AG08395 (cell line): Measurements from ENCODE around the gene MACROD2.

Experiments used
- DNase-seq: peaks from one replicate; pipeline ENCODE4 v3.0.0; 2012; ENCODE audit warnings: mixed read lengths, low spot score

Gene MACROD2

DNA sequence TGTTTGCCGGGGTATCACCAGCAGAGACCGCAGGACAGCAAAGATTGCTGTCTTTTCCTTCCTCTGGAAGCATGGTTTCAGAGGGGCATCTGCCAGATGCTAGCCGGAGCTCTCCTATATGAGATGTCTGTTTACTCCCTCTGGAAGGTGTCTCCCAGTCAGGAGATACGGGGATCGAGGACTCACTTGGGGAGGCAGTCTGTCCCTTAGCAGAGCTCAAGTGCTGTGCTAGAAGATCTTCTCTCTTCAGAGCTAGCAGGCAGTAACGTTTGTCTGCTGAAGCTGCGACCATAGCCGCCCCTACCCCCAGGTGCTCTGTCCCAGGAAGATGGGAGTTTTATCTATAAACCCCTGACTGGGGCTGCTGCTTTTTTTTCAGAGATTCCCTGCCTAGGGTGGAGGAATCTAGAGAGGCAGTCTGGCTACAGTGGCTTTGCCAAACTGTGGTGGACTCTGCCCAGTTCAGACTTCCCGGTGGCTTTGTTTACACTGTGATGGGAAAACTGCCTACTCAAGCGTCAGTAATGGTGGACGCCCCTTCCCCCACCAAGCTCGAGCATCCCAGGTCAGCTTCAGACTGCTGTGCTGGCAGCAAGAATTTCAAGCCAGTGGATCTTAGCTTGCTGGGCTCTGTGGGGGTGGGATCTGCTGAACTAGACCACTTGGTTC lies 475.0 kb downstream of the MACROD2 start:
- no peak for DNase-seq

DNA sequence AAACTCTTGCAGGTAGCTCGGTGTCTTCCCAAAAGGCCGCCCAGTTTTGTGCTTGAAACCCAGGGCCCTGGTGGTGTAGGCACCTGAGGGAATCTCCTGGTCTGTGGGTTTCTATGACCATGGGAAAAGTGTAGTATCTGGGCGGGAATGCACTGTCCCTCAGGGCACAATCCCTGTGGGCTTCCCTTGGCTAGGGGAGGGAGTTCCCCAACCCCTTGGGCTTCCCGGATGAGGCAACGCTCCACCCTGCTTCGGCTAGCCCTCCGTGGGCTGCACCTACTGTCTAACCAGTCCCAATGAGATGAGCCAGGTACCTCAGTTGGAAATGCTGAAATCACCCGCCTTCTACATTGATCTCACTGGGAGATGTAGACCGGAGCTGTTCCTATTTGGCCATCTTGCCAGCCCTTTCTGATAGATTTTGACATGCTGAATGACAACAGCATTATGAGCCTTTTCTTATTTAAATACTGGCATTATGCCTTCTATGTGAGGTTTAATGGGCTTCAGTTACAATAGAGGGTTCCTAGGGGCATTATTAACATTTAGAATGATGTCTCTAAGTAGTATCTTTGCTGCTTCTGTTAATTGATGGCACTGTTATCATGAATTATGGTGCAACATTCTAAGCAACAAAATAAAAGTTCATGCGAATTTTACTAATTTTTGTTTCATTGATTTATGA lies 475.8 kb downstream of the MACROD2 start:
- no peak for DNase-seq

DNA sequence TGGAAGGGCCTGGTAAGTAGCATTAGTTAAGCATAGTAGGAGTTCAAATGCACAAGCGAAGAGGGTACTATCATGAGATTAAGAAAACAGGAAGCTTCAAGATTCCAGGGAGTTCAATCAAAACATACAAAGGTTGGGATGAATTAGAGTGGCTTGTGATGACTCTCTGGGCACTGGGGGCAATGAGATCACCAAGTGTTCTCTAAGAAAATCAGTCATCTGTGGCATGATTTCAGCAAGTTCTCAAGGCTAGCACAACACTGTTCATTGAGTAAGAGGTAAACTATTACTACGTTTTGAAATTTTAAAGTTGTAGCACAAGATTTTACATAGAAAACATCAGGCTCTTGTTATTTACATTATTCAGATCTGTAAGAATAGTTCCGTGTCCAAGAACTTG lies 481.8 kb downstream of the MACROD2 start:
- peak; percentile 65 for DNase-seq

DNA sequence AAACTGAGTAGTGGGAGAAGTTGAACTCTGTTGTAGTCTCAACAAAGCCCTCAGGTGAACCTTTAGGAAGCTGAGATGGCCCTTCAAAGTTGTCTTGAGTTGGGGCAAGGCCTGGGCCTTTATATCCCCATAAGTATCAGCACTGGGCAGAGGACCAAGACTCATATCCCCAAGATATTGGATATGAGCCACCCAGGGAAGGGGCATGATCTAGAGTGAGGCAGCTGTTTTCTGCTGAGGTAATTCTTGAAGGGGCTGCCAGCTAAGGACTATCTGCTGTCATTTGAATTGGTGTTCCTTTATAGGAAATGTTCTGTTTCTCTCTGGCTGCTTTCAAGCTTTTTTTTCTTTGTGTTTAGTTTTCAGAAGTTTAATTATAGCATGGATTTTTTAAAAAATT lies 482.8 kb downstream of the MACROD2 start:
- no peak for DNase-seq

DNA sequence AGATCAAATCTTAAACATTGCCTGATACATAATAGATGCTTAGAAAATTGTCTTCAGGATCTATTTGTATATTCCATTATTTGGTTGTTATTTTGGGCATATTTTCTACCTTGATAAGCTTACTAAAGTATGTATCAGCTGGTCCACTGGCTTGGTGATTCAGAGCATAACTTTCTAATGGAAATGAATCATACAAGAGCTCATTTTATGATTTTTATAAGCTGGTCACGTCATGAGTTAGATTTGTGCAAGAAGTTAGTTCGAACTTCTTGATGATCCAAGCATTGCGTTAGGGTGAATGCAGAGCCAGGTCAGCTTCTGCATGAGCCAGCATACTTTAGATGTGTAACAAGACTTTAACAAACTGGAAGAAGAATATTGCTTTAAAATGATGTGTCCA lies 486.5 kb downstream of the MACROD2 start:
- DNase-seq: peak; percentile 20

DNA sequence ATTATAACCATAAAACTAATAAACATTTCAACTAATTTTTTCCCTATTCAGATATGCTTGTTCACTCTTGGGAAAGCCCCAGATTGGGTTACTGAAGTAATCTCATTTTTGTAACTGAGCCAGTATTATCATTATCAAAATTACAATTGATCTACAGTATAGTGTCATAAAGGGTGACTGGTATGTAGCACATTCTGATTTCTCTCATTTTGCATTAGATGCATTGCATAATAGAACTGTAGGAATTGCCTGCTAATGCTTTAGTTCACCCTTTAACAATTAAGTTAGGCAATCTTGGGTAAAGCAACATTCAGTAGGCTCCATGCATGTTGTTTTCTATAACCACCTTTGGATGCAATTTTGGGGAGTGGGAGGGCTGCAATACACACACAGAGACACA lies 492.9 kb downstream of the MACROD2 start:
- DNase-seq: no peak

DNA sequence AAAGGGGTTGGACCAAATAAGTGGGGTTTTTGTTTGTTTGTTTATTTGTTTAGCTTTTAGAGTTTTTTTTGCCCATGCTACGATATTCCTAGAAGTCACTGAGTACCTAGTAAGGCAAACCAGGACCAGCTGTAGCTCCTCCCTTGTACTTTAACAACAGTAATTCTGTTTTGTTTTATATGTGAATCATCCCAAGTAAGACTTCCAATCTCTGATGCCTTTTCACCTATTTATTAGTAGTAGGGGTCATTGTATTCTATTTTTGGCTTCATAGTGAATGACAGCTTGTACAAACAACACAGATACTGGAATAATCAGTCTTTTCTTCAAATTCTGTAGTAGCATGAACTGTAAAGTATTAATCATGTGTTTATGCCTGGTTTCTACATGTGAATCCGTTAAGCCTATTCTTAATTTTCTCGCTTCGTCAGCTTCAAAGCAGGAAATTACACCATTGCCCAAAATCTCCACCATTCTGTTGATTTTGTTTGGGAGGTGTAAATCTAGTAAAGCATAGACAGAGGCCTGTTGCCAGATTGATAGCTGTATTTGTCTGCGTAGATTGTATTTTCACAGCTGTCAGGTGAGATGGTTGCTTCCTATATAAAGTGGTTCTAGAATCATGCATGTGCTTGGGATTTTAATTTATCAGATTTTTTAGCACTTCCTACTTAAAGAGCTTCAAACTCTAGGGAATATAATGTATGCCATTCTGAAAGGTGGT lies 493.6 kb downstream of the MACROD2 start:
- no peak for DNase-seq

DNA sequence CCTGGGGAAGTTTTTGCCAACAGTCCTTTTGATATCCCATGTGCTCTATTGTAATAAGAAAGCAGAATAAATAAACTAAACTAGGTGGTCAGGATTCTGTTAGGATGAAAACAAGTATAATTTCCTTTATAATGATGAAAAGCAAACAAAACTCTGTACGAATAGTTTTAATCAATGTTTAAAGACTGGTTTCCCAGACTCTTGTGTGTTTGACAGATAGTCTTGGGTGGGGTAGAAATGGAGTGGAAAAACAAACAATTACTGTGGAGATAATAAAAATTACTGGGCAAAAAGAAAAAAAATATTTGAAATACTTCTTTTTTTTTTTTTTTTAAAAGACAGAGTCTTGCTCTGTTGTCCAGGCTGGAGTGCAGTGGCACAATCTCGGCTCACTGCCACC lies 494.2 kb downstream of the MACROD2 start:
- DNase-seq: no peak

DNA sequence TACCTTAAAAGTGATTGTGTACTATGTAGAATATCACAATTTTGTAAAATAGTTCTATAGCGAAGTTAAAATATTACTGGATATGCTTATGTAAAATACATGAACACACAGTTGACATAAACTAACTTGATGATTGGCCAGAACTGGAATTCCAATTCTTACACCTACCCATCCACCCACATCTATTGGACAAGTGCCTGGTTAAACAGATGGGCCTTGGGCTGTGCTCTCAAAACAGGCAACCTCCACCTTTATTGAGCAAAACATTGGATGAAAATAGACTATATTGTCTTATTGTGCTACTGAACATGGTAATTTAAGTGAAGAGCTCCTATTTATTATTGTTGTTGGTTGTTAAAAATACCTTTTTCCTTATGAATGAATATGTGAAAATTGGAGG lies 496.1 kb downstream of the MACROD2 start:
- no peak for DNase-seq

DNA sequence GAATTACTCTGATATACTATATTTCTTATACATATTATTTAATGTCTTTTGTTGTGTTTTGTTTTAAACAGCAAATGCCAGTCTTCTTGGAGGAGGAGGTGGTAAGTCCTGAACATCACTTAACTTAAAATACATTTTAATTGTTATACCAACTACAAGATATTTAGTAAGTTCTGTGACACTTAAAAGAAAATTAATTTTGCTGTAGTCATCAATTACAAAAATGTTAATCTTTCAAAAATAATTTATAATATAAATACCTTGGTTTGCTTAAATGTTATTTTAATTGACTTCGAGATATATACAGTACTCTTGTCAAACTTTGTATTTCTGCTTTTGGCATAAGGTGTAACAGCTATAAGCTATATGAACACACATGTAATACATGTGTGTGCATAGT lies 498.1 kb downstream of the MACROD2 start:
- DNase-seq: no peak

DNA sequence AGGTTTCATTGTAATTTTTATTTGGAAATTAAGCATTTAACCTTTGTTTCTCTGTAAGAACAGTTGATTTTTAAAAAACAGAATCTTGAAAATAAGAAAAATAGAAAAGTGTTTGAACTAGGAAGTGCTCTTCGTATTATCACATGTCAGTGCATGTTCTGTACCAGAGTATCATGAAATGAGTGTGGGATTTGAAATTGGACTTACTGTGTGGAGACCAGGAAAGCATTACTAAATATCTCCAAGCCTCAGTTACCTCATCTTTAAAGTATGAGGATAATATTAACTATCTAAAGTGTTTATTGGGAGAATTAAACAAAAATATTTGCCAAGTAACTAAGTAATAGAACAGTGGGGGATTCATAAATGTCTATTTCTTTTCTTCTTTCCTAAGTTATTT lies 499.0 kb downstream of the MACROD2 start:
- DNase-seq: no peak

DNA sequence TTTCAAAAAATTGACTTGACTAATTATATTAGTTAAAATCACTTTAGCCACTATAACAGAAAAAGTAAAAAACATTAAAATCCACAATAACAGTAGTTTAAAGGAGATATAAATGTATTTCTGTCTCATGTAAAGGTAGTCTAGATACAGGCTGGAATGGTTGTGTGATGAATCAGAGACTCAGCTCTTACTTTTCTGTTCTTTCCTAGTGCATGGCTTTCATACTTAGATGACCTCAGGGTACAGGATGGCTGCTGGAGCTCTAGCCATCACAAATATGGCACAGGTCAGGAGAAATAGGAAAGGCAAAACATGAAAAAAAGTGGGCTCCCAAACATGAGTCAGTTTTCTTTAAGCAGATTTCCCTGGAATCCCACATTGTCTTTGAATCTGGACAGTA lies 499.8 kb downstream of the MACROD2 start:
- DNase-seq: no peak

DNA sequence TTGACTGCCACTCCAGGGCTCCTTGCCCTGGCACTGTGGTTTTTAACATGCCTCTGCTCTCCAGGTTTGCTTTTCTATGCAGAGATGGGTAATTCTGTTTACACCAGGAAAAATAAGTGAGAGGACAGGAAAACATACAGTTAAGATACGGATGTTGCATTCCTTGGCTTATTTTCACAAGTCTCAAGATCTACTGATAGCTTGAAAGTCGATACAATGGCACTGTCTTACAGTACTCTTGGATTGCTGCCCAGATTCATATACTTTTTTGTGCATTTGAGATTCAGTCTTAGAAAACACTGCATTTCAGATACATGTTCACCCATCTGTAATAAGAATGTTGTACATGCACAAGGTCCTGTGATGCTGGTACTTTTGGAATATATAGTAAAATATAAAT lies 501.7 kb downstream of the MACROD2 start:
- no peak for DNase-seq

DNA sequence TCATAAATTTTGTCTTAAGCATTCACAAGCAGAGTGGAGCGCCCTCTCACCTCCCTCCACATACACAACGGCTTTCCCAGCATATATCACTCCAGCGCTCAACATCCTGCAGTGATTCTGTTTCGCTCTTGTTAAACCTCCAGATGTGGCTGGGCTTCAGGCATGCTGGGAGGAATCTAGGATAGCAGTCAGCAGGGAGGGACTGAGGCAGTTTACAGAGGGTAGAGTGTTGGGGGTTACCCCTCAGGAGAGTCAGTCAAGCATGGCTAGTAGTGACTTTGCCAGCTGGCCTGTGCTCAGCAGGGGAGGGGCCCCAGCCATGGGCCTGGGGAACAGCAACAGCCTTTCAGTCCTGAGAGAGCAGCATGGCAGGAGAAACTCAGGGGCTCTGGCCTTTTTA lies 503.5 kb downstream of the MACROD2 start:
- no peak for DNase-seq

DNA sequence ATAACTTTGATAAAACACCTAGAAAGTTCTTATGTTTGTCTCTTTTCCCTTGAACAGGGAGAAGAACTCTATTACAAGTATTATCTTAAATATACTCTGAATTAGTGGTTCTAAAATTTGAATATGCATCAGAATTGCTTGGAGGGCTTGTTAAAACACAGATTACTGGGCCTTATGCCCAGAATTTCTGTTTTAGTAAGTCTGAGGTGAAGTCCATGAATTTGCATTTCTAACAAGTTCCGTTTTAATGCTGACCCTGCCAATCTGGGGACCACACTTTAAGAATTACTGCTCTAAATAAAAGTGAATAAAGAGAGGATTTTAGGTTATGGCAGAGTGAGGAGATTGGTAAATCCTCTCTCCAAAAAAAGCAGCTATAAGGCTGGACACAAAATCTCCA lies 510.2 kb downstream of the MACROD2 start:
- no peak for DNase-seq

DNA sequence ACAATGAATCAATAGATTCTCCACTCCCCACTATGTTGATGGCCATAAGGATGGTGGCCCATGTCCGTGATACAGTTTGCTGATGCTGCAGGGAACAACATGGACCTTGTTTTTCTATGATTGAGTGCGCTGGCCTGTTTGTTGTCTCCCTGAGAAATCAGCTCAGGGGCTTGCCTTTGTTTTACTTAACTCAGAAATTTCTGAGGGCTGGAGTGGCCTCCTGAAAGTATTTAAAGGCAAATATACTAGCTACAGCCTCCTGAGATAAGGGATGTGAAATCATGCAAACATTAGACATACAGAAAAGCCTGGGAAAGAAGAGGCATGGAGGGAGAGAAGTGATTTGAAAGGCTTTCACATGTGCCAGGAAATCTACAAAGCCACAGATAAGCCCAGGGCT lies 512.4 kb downstream of the MACROD2 start:
- DNase-seq: no peak

DNA sequence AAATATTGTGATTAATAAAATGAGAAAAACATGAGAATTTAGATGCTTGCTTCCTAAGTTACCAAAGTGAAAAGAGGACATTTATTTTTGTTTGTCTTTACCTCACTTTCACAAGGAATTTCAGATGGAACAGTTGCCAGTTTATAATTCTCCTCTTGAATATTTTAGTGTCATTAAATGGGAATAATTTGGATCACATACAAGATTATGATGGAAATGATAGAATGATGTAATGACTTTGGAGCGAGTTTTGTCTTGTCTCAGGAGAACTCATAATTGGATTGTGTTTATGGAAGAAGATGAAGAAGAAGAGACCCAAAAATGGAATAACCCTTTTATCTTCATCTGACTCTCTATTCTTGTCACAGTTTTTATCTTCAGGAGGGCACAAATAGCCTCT lies 515.0 kb downstream of the MACROD2 start:
- DNase-seq: no peak

DNA sequence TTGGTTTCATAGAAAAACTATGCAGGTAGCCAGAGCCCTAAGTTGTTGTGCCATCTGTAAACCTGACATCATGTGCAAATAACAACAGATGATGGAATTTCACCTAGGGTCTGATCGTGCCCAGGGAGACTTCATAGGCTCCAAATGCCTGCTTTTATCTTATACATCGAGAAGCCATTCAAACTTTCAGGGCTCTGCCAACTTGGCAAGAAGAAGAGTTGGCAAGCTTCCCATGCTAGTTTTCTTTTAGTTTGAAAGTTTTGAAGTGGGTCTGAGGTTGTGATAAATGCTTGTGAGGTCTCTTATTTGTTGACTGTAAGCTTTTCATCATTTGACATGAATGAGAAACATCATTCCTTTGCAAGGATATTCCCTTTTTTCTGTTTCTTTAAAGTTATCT lies 517.5 kb downstream of the MACROD2 start:
- DNase-seq: no peak

DNA sequence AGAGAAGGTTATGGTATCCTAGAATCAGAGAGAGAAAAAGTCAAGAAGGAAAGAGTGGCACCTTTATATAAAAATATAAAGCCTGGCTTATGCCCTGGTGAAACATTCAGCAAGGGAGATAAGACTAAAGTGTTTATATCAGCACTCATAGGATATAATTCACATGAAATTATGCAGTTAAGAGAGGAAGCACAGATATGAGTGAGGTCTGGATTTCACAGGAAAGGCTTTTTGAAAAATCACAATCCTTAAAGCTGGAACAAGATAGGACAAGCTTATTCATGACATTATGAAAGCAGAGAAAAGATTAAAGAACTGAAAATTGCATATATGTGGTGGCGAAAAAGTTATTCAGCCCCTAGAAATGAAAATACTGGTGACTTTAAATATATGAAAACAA lies 523.3 kb downstream of the MACROD2 start:
- no peak for DNase-seq

DNA sequence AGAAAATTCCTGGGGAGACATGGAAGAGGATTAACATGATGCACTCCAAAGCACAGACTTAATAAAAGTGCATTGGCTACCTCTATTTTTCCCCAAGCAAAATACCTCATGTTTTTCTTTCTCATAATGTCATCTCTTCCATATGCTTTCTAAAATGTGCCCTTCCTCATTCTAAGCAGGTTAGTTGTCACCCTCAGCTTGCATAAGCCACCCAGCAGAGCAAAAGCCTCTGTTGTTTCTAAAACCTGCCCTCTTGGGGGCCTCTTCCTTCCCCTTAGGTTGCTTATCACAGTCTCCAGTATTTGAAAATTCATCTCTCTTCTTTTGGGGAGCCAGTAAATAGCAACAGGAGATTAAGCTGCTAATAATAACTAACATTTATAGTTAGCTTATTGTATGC lies 525.7 kb downstream of the MACROD2 start:
- no peak for DNase-seq

DNA sequence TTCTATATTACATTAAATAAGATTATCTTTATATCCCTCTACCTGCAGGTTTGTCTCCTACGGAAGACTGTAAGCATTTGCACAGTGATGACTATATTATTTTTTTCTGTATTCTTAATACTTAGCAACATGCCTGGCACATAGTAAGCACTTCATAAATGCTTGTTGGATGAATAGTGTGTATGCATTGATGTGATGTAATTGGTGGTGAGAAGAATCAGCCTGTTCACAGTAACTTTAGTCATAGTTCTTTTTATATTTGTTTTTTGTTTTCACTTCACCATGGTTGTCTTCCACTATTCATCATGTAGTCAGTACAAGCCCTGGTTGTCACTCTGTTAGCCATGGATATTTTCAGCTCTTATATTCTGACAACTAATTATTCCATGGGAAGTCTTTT lies 526.1 kb downstream of the MACROD2 start:
- DNase-seq: no peak

DNA sequence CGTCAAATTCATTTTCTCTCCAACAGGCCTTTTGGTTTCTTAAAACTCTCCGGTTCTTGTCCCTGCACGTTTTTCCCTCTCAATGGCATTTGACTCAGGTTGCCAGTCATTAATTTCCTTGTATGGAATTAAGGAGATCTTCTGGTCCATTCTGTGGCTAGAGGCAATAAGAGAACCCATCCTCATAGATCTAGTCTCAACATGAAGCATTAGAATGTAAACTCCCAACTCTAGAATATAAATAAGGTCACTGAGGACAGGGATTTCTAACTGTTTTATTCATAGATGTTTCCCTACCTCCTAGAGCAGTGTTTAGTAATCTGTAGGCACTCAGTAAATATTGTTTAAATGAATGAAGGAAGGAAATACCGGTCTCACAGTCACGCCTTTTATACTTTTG lies 527.3 kb downstream of the MACROD2 start:
- no peak for DNase-seq

DNA sequence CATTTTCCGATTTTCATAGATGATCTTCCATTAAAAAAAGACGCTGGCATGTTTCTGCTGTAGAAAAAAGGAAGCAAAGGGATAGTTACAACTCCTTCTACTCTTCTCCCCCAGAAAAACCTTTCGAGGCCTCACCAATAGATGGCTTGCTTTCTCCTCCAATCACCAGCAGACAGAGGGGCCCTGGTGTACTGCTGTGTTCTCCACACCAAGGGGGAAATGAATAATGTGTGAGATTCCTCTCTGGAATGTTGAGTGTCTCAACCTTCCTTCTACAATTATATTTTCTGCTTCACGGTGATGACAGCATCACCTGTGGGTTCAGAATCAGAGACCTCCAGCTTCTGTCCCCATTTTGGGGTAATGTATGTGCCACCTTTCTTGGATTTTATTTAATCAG lies 527.8 kb downstream of the MACROD2 start:
- DNase-seq: no peak

DNA sequence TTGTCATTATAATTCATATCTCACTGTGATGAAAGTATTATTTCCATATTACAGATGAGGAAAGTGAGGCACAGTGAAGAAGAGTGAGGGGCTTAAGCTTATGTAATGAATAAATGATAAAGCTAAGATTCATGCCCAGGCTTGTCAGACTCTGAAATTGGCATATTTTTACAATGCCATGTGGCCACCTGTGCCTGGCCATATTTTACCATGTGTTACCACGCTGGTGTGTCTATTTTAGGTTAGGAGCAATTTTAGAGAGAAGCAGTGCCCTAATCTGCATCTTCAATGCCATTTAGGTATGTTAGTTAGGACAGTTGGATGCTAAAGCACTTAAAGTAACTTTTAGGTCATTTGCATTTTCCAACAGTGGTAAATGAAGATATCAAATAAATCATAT lies 530.1 kb downstream of the MACROD2 start:
- no peak for DNase-seq
